Esophagus muscularis mucosa (tissue), 4 donors: ENCODE measurements around the gene PDCD1. TPM values are rescaled to one million over a fixed set of nuclear protein-coding genes. Genes with fewer than 3 reads are reported as not detected.

Experiments
- DNase-seq: peaks from one replicate; pipeline ENCODE4 v3.0.0-alpha.2; 2017; ENCODE audit errors: extremely low spot score
- H3K27ac ChIP-seq, 4 donors: fragments of 200-600 bp; sonication (generic); replicated peaks in 1 of 4; 1 replicate in 3 of 4; 2 replicates in 1 of 4; pipeline ENCODE4 v1.5.1; 2016 to 2019; ENCODE audit warnings: mild to moderate bottlenecking in 1 of 4
- H3K27me3 ChIP-seq, 4 donors: fragments of 200-600 bp; sonication (generic); one replicate each; pipeline versions ENCODE4 v1.5.1 to v1.6.0; 2016 to 2019
- H3K36me3 ChIP-seq, 4 donors: fragments of 200-600 bp; sonication (generic); one replicate each; pipeline ENCODE4 v1.5.1; 2016 to 2019
- H3K4me1 ChIP-seq, 4 donors: fragments of 200-600 bp; sonication (generic); one replicate each; pipeline ENCODE4 v1.5.1; 2016 to 2019
- H3K4me3 ChIP-seq, 4 donors: fragments of 200-600 bp; sonication (generic); 1 replicate in 2 of 4; 2 replicates in 2 of 4; pipeline ENCODE4 v1.5.1; 2016 to 2019; ENCODE audit warnings: mild to moderate bottlenecking in 4 of 4, moderate library complexity in 1 of 4
- H3K9me3 ChIP-seq, 4 donors: fragments of 200-600 bp; sonication (generic); 1 replicate in 3 of 4; 2 replicates in 1 of 4; pipeline ENCODE4 v1.5.1; 2016 to 2019
- EP300 ChIP-seq: sonication (generic); formaldehyde crosslinking; IDR thresholded peaks from one replicate; pipeline ENCODE4 v1.6.1; 2017; ENCODE audit warnings: antibody characterized with exemption
- POLR2A ChIP-seq: fragments of 450-650 bp; IDR thresholded peaks from one replicate; pipeline ENCODE4 v1.6.1; 2017; ENCODE audit warnings: antibody characterized with exemption, moderate library complexity, mild to moderate bottlenecking, low read depth
- POLR2AphosphoS5 ChIP-seq, 2 donors: sonication (generic); formaldehyde crosslinking; IDR thresholded peaks; one replicate each; pipeline ENCODE4 v1.6.1; 2017; ENCODE audit warnings: antibody characterized with exemption in 2 of 2
- WGBS: methylation state at CpG from one replicate; pipeline ENCODE4 v1.1.5; 2018; 5-methylcytosine and 5-hydroxymethylcytosine counted together
- intact Hi-C: fragments of 100-400 bp; cut with DNase I; formaldehyde crosslinking; loops from one replicate; pipeline ENCODE4 v1.15.1; 2023
- total RNA-seq, 4 donors: library from RNA; depleted of rRNA; stranded (reverse); fragments of >200 nt; gene quantifications; one replicate each; pipeline versions ENCODE4 v1.1.0 to v1.2.1, GENCODE V29; 2016
- TF ChIP-seq, protein P1 (sequence below), 3 experiments: fragments of 200-600 bp in 2 of 3; fragments of 450-650 bp in 1 of 3; sonication (generic) in 2 of 3; IDR thresholded peaks; one replicate each; pipeline ENCODE4 v1.5.1; 2017 to 2019; ENCODE audit warnings: antibody characterized with exemption in 3 of 3, mild to moderate bottlenecking in 2 of 3, moderate library complexity in 1 of 3

The PDCD1 gene
- total RNA-seq, 4 donors from 2014 or later: 0.11 to 2.5 (median 1.2) TPM

DNA sequence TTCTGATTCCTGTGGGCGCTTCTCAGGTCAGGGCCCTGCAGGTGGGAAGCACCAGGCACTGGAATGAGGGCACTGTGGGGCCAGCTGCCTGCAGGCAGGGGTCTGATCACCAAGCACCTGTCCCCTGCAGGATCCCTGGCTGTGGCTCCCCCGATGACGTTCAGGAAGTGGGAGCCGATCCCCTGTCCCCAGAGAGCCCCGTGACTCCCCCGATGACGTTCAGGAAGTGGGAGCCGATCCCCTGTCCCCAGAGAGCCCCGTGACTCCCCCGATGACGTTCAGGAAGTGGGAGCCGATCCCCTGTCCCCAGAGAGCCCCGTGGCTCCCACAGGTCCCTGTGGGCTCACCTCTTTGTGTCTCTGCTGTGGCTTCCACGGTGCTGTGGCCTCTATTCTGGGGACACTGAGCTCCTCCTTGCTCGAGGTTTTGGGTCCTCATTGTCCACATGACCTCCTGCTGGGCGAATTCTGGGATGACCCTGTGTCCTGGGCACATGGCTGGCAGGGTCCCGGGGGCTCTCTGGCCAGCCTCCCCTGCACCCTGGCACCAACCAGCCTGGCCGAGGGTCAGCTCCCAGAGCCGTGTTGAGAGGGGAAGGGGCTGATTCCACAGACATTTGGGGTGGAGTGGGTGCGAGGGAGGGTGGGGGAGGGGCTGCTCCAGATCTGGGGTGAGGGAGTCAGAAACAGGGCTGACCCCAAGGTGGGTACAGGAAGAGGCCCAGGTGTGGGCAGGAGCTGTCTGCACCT, 44.9 kb downstream of the PDCD1 start:
- no peak for DNase-seq

DNA sequence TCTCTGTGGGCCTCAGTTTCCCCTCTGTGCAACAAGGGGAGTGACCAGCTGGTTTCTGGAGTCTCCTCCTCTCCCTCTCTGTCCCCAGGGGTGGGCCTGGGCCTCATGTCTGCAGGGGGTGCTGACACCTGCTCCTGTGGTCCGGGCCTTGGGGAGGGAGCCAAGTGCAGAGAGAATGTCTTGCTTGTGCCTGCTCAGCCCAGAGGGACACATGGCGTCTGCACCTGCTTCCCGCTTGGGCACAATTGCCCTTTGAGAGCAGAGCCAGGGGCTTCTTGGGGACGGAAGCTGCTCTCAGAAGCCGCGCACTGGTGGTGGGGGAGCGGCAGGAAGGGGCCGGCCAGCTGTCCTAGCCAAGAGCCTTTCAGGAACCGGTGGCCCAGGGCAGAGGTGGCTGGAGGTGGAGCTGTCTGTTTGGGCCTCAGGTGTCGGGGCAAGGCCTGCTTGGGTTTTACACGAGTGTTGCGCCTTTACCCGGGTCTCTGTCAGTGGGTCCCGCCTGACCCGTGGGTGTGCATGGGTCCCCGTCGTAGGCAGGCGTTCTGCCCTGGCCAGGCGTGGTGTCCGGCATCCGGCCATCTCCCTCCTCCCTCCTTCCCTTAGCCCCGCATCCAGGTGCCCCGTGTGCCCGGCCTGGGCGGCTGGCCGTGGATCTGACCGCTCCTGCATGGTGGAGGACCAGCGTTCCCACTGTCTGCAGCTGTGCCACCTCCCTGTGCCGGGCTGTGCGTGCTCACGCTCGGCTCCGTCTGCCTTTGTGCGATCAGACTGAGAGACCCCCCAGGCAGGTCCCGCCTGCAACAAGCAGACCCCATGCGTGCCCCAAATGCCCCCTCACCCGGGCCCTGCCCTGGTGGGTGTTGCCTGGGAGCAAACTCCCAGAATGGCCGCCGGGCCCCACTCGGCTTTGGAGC, 45.7 kb downstream of the PDCD1 start:
- WGBS: 86% methylated on average over 15 of the region's 40 CpGs
- Histone ChIP-seq H3K27me3 (peaks cover 0 to 51% (median 0%) of the 10 kb centered on the region in 4 donors), H3K36me3 (no peaks in the 10 kb centered on the region), H3K27ac (no peak overlapping the region), H3K9me3 (no peaks in the 10 kb centered on the region), H3K4me3 (no peak overlapping the region), H3K4me1 (peaks cover 0 to 20% (median 0%) of the 10 kb centered on the region in 4 donors)
- no peak for TF ChIP-seq POLR2AphosphoS5 (IDR thresholded peaks at IDR 0.05)
- TF ChIP-seq, protein P1, sequence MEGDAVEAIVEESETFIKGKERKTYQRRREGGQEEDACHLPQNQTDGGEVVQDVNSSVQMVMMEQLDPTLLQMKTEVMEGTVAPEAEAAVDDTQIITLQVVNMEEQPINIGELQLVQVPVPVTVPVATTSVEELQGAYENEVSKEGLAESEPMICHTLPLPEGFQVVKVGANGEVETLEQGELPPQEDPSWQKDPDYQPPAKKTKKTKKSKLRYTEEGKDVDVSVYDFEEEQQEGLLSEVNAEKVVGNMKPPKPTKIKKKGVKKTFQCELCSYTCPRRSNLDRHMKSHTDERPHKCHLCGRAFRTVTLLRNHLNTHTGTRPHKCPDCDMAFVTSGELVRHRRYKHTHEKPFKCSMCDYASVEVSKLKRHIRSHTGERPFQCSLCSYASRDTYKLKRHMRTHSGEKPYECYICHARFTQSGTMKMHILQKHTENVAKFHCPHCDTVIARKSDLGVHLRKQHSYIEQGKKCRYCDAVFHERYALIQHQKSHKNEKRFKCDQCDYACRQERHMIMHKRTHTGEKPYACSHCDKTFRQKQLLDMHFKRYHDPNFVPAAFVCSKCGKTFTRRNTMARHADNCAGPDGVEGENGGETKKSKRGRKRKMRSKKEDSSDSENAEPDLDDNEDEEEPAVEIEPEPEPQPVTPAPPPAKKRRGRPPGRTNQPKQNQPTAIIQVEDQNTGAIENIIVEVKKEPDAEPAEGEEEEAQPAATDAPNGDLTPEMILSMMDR (IDR thresholded peaks at IDR 0.05): no peak
- TF ChIP-seq POLR2A: no peak
- no peak for TF ChIP-seq EP300
- intact Hi-C loops: no loop called here
- no peak for DNase-seq

More for the DNA sequence above, 44.9 kb downstream of the PDCD1 start:
- TF ChIP-seq, protein P1 (IDR thresholded peaks at IDR 0.05): no peak
- TF ChIP-seq POLR2A (no peak), EP300 (no peak), POLR2AphosphoS5 (IDR thresholded peaks at IDR 0.05) (no peak)
- peaks cover 0 to 20% (median 0%) of the 10 kb centered on the region in 4 donors for H3K4me1 ChIP-seq
- no peaks in the 10 kb centered on the region for H3K9me3 ChIP-seq
- peaks cover 0 to 59% (median 0%) of the 10 kb centered on the region in 4 donors for H3K27me3 ChIP-seq
- 53% methylated on average over 12 of the region's 20 CpGs for WGBS
- H3K27ac ChIP-seq: no peak overlapping the region
- no peak overlapping the region for H3K4me3 ChIP-seq
- H3K36me3 ChIP-seq: no peaks in the 10 kb centered on the region
- intact Hi-C loops: no loop called here

- H3K27me3 ChIP-seq: peaks cover 0 to 46% (median 0%) of the 10 kb centered on the region in 4 donors
These were observed 46.6 kb downstream of the PDCD1 start for GRCh38 chr2:241811952-241812729.

More at GRCh38 chr2:241811952-241812729, 46.6 kb downstream of the PDCD1 start:
- Histone ChIP-seq H3K9me3 (no peaks in the 10 kb centered on the region), H3K4me3 (no peak overlapping the region), H3K4me1 (peaks cover 0 to 20% (median 0%) of the 10 kb centered on the region in 4 donors), H3K27ac (no peak overlapping the region), H3K36me3 (no peaks in the 10 kb centered on the region)
- WGBS: 81% methylated on average over 14 of the region's 20 CpGs
- TF ChIP-seq POLR2A (no peak), EP300 (no peak), POLR2AphosphoS5 (IDR thresholded peaks at IDR 0.05) (no peak)
- TF ChIP-seq, protein P1 (IDR thresholded peaks at IDR 0.05): no peak
- DNase-seq: no peak
- intact Hi-C loops: no loop called here
